SK-N-MC (cell line): Measurements from ENCODE around the gene VWA8.

Source experiments
- DNase-seq: peaks from one replicate; pipeline ENCODE4 v3.0.0-alpha.2; 2011; ENCODE audit warnings: low read depth, low spot score
- H3K27ac ChIP-seq: fragments of 200-600 bp; sonication (generic); 2 replicates; pipeline ENCODE4 v1.5.1; 2016; ENCODE audit warnings: mixed run types
- H3K36me3 ChIP-seq: fragments of 200-600 bp; sonication (generic); 2 replicates; pipeline ENCODE4 v1.6.1; 2017; ENCODE audit warnings: antibody characterized with exemption, low read length, mixed read lengths; ENCODE audit not compliant: insufficient read depth
- H3K4me3 ChIP-seq: fragments of 200-600 bp; sonication (generic); 2 replicates; pipeline ENCODE4 v1.5.1; 2016
- H3K9ac ChIP-seq: fragments of 200-600 bp; sonication (generic); 2 replicates; pipeline ENCODE4 v1.8.0; 2017; ENCODE audit warnings: mixed run types, mixed read lengths; ENCODE audit not compliant: insufficient read length
- H3K9me3 ChIP-seq: fragments of 200-600 bp; sonication (generic); 2 replicates; pipeline ENCODE4 v1.6.1; 2017; ENCODE audit warnings: low read depth, mild to moderate bottlenecking, antibody characterized with exemption, low read length, moderate library complexity, mixed read lengths
- EZH2 ChIP-seq: fragments of 200-600 bp; sonication (generic); IDR thresholded peaks from one replicate; pipeline ENCODE4 v1.6.1; 2017; ENCODE audit warnings: antibody characterized with exemption
- FOXP2 ChIP-seq: optimal IDR thresholded peaks from 2 replicates; pipeline ENCODE3; 2011; ENCODE audit warnings: mild to moderate bottlenecking, moderate library complexity; ENCODE audit not compliant: insufficient read depth; ENCODE audit errors: extremely low read length, control extremely low read depth
- POLR2AphosphoS5 ChIP-seq: IDR thresholded peaks from 2 replicates; pipeline ENCODE4 v1.6.1; 2012; ENCODE audit warnings: mild to moderate bottlenecking, low read depth, low read length, borderline replicate concordance

VWA8 gene

GRCh38 chr13:41568143-41568971 is 392.6 kb downstream of the VWA8 start:
- Histone ChIP-seq H3K36me3 (no peaks in the 10 kb centered on the region), H3K4me3 (no peak overlapping the region), H3K9me3 (no peaks in the 10 kb centered on the region), H3K27ac (no peak overlapping the region), H3K9ac (no peak overlapping the region)
- DNase-seq: no peak
- TF ChIP-seq POLR2AphosphoS5: no peak
- TF ChIP-seq FOXP2: no peak
- no peak for TF ChIP-seq EZH2

- Histone ChIP-seq H3K9ac (no peak overlapping the region), H3K9me3 (no peaks in the 10 kb centered on the region), H3K27ac (no peak overlapping the region), H3K4me3 (no peak overlapping the region), H3K36me3 (no peaks in the 10 kb centered on the region)
- DNase-seq: no peak
- TF ChIP-seq FOXP2 (no peak), EZH2 (no peak), POLR2AphosphoS5 (no peak)
These were observed 393.5 kb downstream of the VWA8 start for GRCh38 chr13:41567363-41567762.

- H3K9me3 ChIP-seq: no peaks in the 10 kb centered on the region
- no peak for DNase-seq
- H3K36me3 ChIP-seq: no peaks in the 10 kb centered on the region
- no peak overlapping the region for H3K9ac ChIP-seq
- no peak overlapping the region for H3K27ac ChIP-seq
- H3K4me3 ChIP-seq: no peak overlapping the region
- TF ChIP-seq EZH2 (no peak), POLR2AphosphoS5 (no peak), FOXP2 (no peak)
These were observed 395.1 kb downstream of the VWA8 start for GRCh38 chr13:41565846-41566245.

GRCh38 chr13:41565216-41565615 is 395.7 kb downstream of the VWA8 start:
- no peak for DNase-seq
- H3K36me3 ChIP-seq: no peaks in the 10 kb centered on the region
- H3K27ac ChIP-seq: no peak overlapping the region
- no peaks in the 10 kb centered on the region for H3K9me3 ChIP-seq
- no peak overlapping the region for H3K4me3 ChIP-seq
- no peak overlapping the region for H3K9ac ChIP-seq
- no peak for TF ChIP-seq EZH2
- TF ChIP-seq POLR2AphosphoS5: no peak
- no peak for TF ChIP-seq FOXP2

- no peaks in the 10 kb centered on the region for H3K36me3 ChIP-seq
- H3K9me3 ChIP-seq: no peaks in the 10 kb centered on the region
- no peak overlapping the region for H3K9ac ChIP-seq
- DNase-seq: no peak
- TF ChIP-seq POLR2AphosphoS5 (no peak), FOXP2 (no peak), EZH2 (no peak)
- H3K4me3 ChIP-seq: peak overlapping the region; percentile 49
- H3K27ac ChIP-seq: peak overlapping the region; percentile 55; the same call in 1 of the 2 replicates
These were observed 396.9 kb downstream of the VWA8 start for GRCh38 chr13:41563984-41564365.

- no peaks in the 10 kb centered on the region for H3K36me3 ChIP-seq
- H3K27ac ChIP-seq: peak overlapping the region; percentile 55
- H3K4me3 ChIP-seq: peak overlapping the region; percentile 49
- H3K9ac ChIP-seq: no peak overlapping the region
- DNase-seq: peak; percentile 66
- H3K9me3 ChIP-seq: no peaks in the 10 kb centered on the region
- TF ChIP-seq EZH2 (no peak), POLR2AphosphoS5 (peak; percentile 11; the same call in 1 of the 2 replicates), FOXP2 (no peak)
These were observed 397.4 kb downstream of the VWA8 start for GRCh38 chr13:41563341-41563983.

- H3K27ac ChIP-seq: peak overlapping the region; percentile 55
- no peaks in the 10 kb centered on the region for H3K9me3 ChIP-seq
- H3K4me3 ChIP-seq: peak overlapping the region; percentile 49
- no peaks in the 10 kb centered on the region for H3K36me3 ChIP-seq
- no peak for TF ChIP-seq EZH2
- TF ChIP-seq FOXP2: no peak
- TF ChIP-seq POLR2AphosphoS5: no peak
- no peak for DNase-seq
- no peak overlapping the region for H3K9ac ChIP-seq
These were observed 398.2 kb downstream of the VWA8 start for GRCh38 chr13:41562541-41563178.

GRCh38 chr13:41562083-41562482 is 398.8 kb downstream of the VWA8 start:
- H3K36me3 ChIP-seq: no peaks in the 10 kb centered on the region
- H3K9ac ChIP-seq: no peak overlapping the region
- peak overlapping the region; percentile 49 for H3K4me3 ChIP-seq
- no peaks in the 10 kb centered on the region for H3K9me3 ChIP-seq
- no peak overlapping the region; the same call in 1 of the 2 replicates for H3K27ac ChIP-seq
- DNase-seq: no peak
- no peak for TF ChIP-seq EZH2
- TF ChIP-seq FOXP2: no peak
- TF ChIP-seq POLR2AphosphoS5: no peak
